ENCODE data around the gene TRABD2B.

The TRABD2B gene

GRCh38 chr1:47855230-47855629 is 142.0 kb downstream of the TRABD2B start:
- TF ChIP-seq, protein P1, sequence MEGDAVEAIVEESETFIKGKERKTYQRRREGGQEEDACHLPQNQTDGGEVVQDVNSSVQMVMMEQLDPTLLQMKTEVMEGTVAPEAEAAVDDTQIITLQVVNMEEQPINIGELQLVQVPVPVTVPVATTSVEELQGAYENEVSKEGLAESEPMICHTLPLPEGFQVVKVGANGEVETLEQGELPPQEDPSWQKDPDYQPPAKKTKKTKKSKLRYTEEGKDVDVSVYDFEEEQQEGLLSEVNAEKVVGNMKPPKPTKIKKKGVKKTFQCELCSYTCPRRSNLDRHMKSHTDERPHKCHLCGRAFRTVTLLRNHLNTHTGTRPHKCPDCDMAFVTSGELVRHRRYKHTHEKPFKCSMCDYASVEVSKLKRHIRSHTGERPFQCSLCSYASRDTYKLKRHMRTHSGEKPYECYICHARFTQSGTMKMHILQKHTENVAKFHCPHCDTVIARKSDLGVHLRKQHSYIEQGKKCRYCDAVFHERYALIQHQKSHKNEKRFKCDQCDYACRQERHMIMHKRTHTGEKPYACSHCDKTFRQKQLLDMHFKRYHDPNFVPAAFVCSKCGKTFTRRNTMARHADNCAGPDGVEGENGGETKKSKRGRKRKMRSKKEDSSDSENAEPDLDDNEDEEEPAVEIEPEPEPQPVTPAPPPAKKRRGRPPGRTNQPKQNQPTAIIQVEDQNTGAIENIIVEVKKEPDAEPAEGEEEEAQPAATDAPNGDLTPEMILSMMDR (IDR thresholded peaks at IDR 0.05; ENCODE audit: extremely low read depth, missing control alignments): no peak
- DNase-seq (ENCODE audit: low spot score): no peak

DNA sequence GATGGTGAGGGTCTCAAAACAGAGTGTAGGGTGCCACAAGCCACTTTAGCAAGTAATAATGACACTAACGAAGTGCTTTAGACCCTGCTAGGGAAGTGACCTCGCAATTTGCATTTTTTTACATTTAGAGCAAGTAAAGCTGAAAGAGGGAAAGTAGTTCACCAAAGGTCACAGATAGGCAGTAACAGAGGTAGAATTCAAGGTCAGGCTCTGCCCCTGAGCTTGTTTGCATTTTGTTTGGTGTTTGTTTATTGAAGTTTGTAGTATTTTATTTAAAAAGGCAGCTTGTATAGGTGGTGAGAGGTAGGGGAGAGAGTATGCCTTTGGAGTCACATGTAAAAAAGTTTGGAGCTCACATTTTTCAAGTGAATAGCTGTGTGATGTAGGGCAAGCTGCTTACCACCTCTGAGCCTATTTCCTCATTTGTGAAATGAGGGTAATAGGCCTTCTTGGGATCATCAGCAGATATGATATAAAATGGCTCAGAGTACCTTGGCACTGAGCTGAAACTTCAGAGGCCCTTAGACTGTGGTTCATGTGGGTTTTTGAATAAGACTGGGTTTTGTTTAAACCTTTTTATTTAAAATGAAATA is 142.5 kb downstream of the TRABD2B start:
- TF ChIP-seq, protein P1 (IDR thresholded peaks at IDR 0.05; ENCODE audit: extremely low read depth, missing control alignments): no peak
- no peak for DNase-seq (ENCODE audit: low spot score)

GRCh38 chr1:47853852-47854251 is 143.3 kb downstream of the TRABD2B start:
- no peak for DNase-seq (ENCODE audit: low spot score)

GRCh38 chr1:47853059-47853458 is 144.1 kb downstream of the TRABD2B start:
- TF ChIP-seq, protein P1 (IDR thresholded peaks at IDR 0.05; ENCODE audit: extremely low read depth, missing control alignments): no peak
- no peak for DNase-seq (ENCODE audit: low spot score)

More at GRCh38 chr1:47853852-47854251, 143.3 kb downstream of the TRABD2B start:
- TF ChIP-seq, protein P1 (IDR thresholded peaks at IDR 0.05; ENCODE audit: extremely low read depth, missing control alignments): no peak

- TF ChIP-seq, protein P1 (IDR thresholded peaks at IDR 0.05; ENCODE audit: extremely low read depth, missing control alignments): no peak
- DNase-seq (ENCODE audit: low spot score): no peak
Observed at GRCh38 chr1:47852006-47852718, 145.0 kb downstream of the TRABD2B start.

- TF ChIP-seq, protein P1 (IDR thresholded peaks at IDR 0.05; ENCODE audit: extremely low read depth, missing control alignments): no peak
- DNase-seq (ENCODE audit: low spot score): no peak
Observed at GRCh38 chr1:47850451-47850850, 146.7 kb downstream of the TRABD2B start.

- DNase-seq (ENCODE audit: low spot score): no peak
- TF ChIP-seq, protein P1 (IDR thresholded peaks at IDR 0.05; ENCODE audit: extremely low read depth, missing control alignments): no peak
Observed at GRCh38 chr1:47849591-47850261, 147.5 kb downstream of the TRABD2B start.

All from GM20000 (cell line).